Jurkat, Clone E6-1 (cell line): ENCODE results near the gene ARFGAP2.
A peak's percentile ranks its signal among the peaks of the same experiment; 100 is the strongest.

Experiments used
- DNase-seq: peaks from one replicate; pipeline ENCODE4 v3.0.0-alpha.2; 2011; ENCODE audit warnings: low read depth, low spot score
- H3K4me3 ChIP-seq: 2 replicates; pipeline ENCODE4 v1.5.1; 2011; ENCODE audit warnings: mild to moderate bottlenecking, low read length, control low read depth, moderate library complexity

ARFGAP2 gene

DNA sequence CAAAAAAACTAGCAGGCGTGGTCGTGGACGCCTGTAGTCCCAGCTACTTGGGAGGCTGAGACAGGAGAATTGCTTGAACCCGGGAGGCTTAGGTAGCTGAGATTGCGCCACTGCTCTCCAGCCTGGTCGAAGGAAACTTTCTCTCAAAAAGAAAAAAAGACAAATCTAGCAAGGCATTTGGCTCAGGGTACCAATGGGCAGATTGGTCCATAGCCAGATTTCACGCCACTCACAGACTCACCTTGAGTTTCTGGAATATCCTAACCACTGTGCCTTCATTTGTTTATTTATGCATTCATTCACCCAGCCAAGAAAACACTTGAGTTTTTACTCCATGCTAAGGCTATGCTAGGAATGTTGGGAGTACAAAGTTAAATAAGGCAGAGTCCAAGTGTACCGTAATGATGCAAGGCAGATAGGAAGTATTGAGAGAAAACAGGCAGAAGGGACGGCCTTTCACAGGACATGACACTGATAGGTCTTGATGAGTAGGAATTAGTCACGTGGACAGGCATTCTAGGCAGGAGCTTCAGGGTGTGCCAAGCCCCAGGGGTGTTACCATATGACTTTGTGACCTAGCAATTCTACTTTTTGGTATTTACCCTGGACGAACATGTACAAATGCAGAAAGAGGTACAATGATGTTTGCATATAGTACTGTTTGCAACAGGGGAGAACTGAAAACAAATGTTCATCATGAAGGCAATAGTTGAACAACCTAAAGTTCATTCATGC is 12.6 kb upstream of the ARFGAP2 start:
- H3K4me3 ChIP-seq, result no peak overlapping the region
- DNase-seq, result no peak

GRCh38 chr11:47188259-47188658 is 11.6 kb upstream of the ARFGAP2 start:
- no peak for DNase-seq
- no peak overlapping the region for H3K4me3 ChIP-seq

GRCh38 chr11:47187723-47188122 is 11.0 kb upstream of the ARFGAP2 start:
- DNase-seq, result no peak
- peak overlapping the region; percentile 53 for H3K4me3 ChIP-seq

GRCh38 chr11:47186700-47187695 is 10.3 kb upstream of the ARFGAP2 start:
- peak; percentile 47 for DNase-seq
- peak overlapping the region; percentile 53 for H3K4me3 ChIP-seq

- no peak for DNase-seq
- H3K4me3 ChIP-seq, result peak within 1 kb of the TSS; percentile 53
Observed at GRCh38 chr11:47186076-47186699, 9.5 kb upstream of the ARFGAP2 start, which contains the start of gene PACSIN3. TSS of gene PACSIN3 (minus strand) at chr11:47186434. CDS start at chr11:47182727, 3,707 bp downstream.

GRCh38 chr11:47185305-47186075 is 8.8 kb upstream of the ARFGAP2 start:
- DNase-seq, result no peak
- peak overlapping the region; percentile 53 for H3K4me3 ChIP-seq

GRCh38 chr11:47184711-47185304 is 8.1 kb upstream of the ARFGAP2 start:
- no peak overlapping the region for H3K4me3 ChIP-seq
- DNase-seq, result no peak

DNA sequence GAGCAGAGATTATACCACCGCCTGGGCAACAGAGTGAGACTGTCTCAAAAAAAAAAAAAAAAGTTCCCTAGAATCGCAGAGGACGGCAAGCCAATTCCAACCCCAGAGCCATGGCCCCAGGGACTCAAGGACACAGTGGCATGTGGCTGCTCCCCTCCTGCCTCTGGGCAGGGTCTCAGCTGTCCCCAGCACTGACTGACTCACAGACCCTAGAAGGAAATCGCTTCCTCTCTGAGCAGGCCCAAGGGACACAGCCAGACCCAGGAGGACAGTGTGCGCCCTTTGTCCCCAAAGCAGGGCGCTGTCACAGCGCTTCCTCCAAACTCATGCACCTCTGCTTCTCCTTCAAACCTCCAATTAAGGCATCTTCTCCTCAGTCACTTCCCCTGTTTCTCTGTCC is 7.3 kb upstream of the ARFGAP2 start:
- H3K4me3 ChIP-seq, result no peak overlapping the region

DNA sequence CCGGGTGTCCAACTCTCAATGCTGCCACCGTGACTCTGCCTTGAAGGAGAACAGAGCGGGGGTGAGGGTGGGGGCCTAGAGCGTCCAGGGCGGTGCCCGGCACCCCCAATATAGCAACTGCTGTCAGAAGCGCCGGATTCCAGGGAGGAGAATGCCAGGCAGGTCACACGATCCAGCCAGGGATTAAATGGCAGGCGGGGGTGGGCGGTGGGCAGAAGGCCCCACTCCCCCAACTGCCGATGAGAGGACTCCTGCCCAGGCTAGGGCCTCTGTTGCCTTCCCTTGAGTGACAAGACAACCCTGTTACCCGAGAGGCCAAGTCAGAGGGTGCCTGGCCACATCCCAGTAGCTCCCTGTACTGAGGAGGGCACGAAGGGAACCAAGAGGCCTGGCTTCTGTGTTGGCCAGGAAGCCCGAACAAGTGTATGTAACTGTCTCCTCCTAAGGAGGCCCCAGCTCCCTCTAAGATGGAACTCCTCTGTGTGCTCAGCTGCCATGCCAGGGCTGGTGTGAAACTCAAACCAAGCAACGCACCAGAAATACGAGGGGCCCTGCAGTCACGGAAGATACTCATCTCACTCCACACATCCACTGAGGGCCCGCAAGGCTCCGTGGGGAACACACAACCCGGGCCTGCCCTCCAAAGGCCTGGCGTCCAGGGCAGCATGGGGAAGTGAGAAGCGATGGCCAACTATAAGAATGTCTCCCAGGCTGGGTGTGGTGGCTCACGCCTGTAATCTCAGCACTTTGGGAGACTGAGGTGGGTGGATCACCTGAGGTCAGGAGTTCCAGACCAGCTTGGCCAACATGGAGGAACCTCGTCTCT is 6.6 kb upstream of the ARFGAP2 start:
- no peak overlapping the region for H3K4me3 ChIP-seq
- no peak for DNase-seq

More for the DNA sequence above, 7.3 kb upstream of the ARFGAP2 start:
- DNase-seq, result no peak

- no peak overlapping the region for H3K4me3 ChIP-seq
Observed at GRCh38 chr11:47182380-47182779, 5.7 kb upstream of the ARFGAP2 start.

DNA sequence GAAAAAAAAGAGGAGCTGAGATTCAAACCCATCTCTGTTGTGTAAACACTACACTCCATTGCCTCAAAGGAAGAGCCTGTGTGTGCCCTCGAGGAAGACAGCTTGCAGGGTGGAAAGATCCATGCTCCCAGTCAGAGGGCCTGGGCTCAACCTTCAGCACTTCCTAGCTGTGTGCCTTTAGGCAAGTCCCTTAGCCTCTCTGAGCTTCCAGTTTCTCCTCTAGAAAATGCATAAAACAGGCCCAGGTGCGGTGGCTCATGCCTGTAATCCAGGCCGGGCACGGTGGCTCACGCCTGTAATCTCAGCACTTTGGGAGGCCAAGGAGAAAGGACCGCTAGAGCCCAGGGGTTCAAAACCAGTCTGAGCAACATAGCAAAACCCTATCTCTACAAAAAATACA is 4.6 kb upstream of the ARFGAP2 start:
- no peak overlapping the region for H3K4me3 ChIP-seq
- DNase-seq, result no peak

More at GRCh38 chr11:47182380-47182779, 5.7 kb upstream of the ARFGAP2 start:
- no peak for DNase-seq

- H3K4me3 ChIP-seq, result no peak overlapping the region
- DNase-seq, result no peak
Observed at GRCh38 chr11:47180006-47180787, 3.5 kb upstream of the ARFGAP2 start.

DNA sequence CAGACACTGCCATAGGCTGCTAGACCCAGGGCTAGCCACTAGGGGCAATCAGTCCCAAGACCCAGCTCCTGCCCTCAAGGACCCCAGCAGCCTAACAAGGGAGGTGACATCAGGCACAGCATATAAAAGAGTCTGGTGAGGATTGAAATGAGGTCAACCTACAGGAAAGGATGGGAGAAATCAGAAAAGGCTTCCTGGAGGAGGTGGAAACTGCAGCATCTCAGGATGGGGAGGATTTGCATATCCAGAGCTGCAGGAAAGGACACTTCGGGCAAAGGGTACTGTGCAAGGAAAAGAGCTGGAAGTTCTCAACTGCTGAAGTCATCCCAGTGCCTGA is 2.9 kb upstream of the ARFGAP2 start:
- peak; percentile 57 for DNase-seq
- no peak overlapping the region for H3K4me3 ChIP-seq

- no peak for DNase-seq
- H3K4me3 ChIP-seq, result no peak overlapping the region
Observed at GRCh38 chr11:47178737-47179654, 2.3 kb upstream of the ARFGAP2 start.

- no peak for DNase-seq
- H3K4me3 ChIP-seq, result no peak overlapping the region
Observed at GRCh38 chr11:47178316-47178715, 1.6 kb upstream of the ARFGAP2 start.

GRCh38 chr11:47177846-47178245 is 1.2 kb upstream of the ARFGAP2 start:
- H3K4me3 ChIP-seq, result no peak overlapping the region; the same call in 1 of the 2 replicates
- no peak for DNase-seq
